Lung (tissue), 12 donors: ENCODE results near the gene MPL. TPM values are rescaled to one million over a fixed set of nuclear protein-coding genes. Genes with fewer than 3 reads are reported as not detected.

ENCODE experiments used
- ATAC-seq: fragments of 200-7000 bp; cut with Tn5 transposase; one replicate; pipeline ENCODE4 v1.9.1; 2020; ENCODE audit warnings: moderate number of reproducible peaks; ENCODE audit not compliant: insufficient read depth, low FRiP score
- DNase-seq, 3 donors: peaks; one replicate each; pipeline ENCODE4 v3.0.0-alpha.2; 2013 to 2017
- H3K27ac ChIP-seq, 2 donors: one replicate each; pipeline ENCODE4 v1.5.1; 2013; ENCODE audit warnings: mild to moderate bottlenecking in 2 of 2, moderate library complexity in 2 of 2, control low read depth in 1 of 2, inconsistent platforms in 1 of 2, low read depth in 1 of 2, low read length in 1 of 2
- H3K27me3 ChIP-seq, 3 donors: one replicate each; pipeline ENCODE4 v1.5.1; 2013; ENCODE audit warnings: low read length in 2 of 3; ENCODE audit not compliant: control insufficient read depth in 3 of 3, insufficient read depth in 3 of 3
- H3K36me3 ChIP-seq, 4 donors: one replicate each; pipeline ENCODE4 v1.5.1; 2013; ENCODE audit warnings: low read length in 4 of 4, mild to moderate bottlenecking in 1 of 4, moderate library complexity in 1 of 4; ENCODE audit not compliant: control insufficient read depth in 4 of 4, insufficient read depth in 4 of 4
- H3K4me1 ChIP-seq, 5 donors: one replicate each; pipeline ENCODE4 v1.5.1; 2013; ENCODE audit warnings: low read length in 5 of 5, mild to moderate bottlenecking in 2 of 5, moderate library complexity in 1 of 5; ENCODE audit not compliant: control insufficient read depth in 5 of 5, insufficient read depth in 5 of 5
- H3K4me3 ChIP-seq: one replicate; pipeline ENCODE4 v1.5.1; 2013; ENCODE audit warnings: mild to moderate bottlenecking, control low read depth, moderate library complexity
- H3K9ac ChIP-seq, 2 donors: one replicate each; pipeline ENCODE4 v1.5.1; 2013; ENCODE audit warnings: low read length in 2 of 2, control low read depth in 1 of 2; ENCODE audit not compliant: insufficient read depth in 1 of 2
- H3K9me3 ChIP-seq, 4 donors: one replicate each; pipeline ENCODE4 v1.5.1; 2013; ENCODE audit warnings: low read length in 3 of 4, mild to moderate bottlenecking in 1 of 4, moderate library complexity in 1 of 4; ENCODE audit not compliant: control insufficient read depth in 4 of 4, insufficient read depth in 3 of 4
- WGBS, 2 donors: extraction: QIAGEN DNeasy Blood & Tissue Kit; methylation state at CpG; one replicate each; pipeline ENCODE4 v1.1.7; 2013; 5-methylcytosine and 5-hydroxymethylcytosine counted together
- polyA plus RNA-seq, 2 donors: library from polyadenylated mRNA; stranded (reverse); fragments of 200-250 nt; gene quantifications; one replicate each; pipeline ENCODE4 v1.2.1, GENCODE V29; 2013
- total RNA-seq, 2 donors: library from RNA; depleted of rRNA in 1 of 2; stranded (reverse); fragments of >200 nt in 1 of 2; gene quantifications; one replicate each; pipeline ENCODE4 v1.2.1, GENCODE V29; 2014 to 2021
- TF ChIP-seq, protein P1 (sequence below): IDR thresholded peaks from 2 replicates; pipeline ENCODE4 v1.5.1; 2012; ENCODE audit warnings: mild to moderate bottlenecking; ENCODE audit errors: control extremely low read depth, extremely low read depth
- donor health status: control.
- donor health status: control.
- donor health status: Bipolar disorder and iron deficiency.
- donor health status: healthy.
- donor health status: DM: yes; HTN: yes; CAD: no.

MPL gene
- total and polyA plus RNA-seq, 4 donors, result 0.12 to 0.67 (median 0.43) TPM

DNA sequence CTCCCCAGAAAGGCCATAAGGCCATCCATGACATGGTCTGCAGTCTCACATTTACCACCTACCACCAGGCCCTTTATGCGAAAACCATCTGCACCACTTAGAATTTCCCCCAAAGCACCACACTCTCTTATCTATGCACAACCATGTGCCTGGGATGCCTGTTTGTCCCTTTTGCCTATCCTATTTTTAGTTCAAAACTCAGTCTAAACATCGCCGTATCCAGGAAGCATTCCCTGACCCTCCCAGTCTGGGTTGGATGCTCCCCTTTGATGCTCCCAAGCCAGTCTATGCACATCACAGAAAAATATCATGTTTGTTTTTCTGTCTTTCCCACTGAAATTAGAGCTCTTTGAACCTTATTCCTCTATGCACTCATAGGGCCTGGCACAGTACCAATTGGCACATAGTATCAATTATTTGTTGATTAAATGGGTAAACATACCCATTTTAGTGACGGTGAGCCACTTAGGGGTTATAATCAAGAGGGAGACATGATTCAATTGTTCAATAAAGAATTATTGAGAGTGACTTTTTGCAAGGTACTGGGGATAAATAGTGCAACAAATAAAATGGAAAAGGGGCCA lies 6.7 kb downstream of the MPL start:
- peak in 2 of 3 donors; percentile 45 to 64 for DNase-seq
- Histone ChIP-seq H3K36me3 (no peaks in the 10 kb centered on the region), H3K4me3 (no peak overlapping the region), H3K4me1 (peaks cover 0 to 12% (median 2%) of the 10 kb centered on the region in 5 donors), H3K9me3 (no peaks in the 10 kb centered on the region), H3K27me3 (peaks cover 0 to 5% (median 0%) of the 10 kb centered on the region in 3 donors), H3K9ac (no peak overlapping the region), H3K27ac (peak overlapping the region in 1 of 2 donors; percentile 82)
- no peak for ATAC-seq
- TF ChIP-seq, protein P1, sequence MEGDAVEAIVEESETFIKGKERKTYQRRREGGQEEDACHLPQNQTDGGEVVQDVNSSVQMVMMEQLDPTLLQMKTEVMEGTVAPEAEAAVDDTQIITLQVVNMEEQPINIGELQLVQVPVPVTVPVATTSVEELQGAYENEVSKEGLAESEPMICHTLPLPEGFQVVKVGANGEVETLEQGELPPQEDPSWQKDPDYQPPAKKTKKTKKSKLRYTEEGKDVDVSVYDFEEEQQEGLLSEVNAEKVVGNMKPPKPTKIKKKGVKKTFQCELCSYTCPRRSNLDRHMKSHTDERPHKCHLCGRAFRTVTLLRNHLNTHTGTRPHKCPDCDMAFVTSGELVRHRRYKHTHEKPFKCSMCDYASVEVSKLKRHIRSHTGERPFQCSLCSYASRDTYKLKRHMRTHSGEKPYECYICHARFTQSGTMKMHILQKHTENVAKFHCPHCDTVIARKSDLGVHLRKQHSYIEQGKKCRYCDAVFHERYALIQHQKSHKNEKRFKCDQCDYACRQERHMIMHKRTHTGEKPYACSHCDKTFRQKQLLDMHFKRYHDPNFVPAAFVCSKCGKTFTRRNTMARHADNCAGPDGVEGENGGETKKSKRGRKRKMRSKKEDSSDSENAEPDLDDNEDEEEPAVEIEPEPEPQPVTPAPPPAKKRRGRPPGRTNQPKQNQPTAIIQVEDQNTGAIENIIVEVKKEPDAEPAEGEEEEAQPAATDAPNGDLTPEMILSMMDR, result no peak
- WGBS, 2 donors, result 59 to 67% methylated on average over 4 of the region's 4 CpGs

DNA sequence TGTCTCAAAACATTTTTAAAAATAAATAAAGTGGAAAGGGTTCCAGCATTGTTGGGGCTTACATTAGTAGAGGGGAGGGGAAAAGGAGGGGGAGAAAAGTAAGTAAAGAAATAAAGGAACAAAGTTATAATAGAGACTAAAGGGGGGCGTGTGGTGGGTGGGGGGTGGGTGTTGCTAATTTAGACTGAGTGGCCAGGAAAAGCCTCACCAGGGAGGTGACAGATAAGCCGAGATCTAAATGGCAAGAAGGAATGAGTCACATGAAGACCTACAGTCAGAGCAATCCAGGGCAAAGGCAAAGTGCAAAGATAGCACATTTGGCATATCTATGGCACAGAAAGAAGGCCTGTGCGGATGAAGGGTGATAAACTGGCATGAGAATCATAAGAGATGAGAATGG lies 7.5 kb downstream of the MPL start:
- H3K27ac ChIP-seq, result peak overlapping the region in 1 of 2 donors; percentile 82
- H3K9ac ChIP-seq, result no peak overlapping the region
- TF ChIP-seq, protein P1, result no peak
- no peak for ATAC-seq
- no peak for DNase-seq
- H3K4me1 ChIP-seq, result peaks cover 0 to 15% (median 3%) of the 10 kb centered on the region in 5 donors
- WGBS, 2 donors, result 60 to 62% methylated on average over 3 of the region's 3 CpGs
- no peaks in the 10 kb centered on the region for H3K36me3 ChIP-seq
- H3K9me3 ChIP-seq, result no peaks in the 10 kb centered on the region
- peaks cover 0 to 5% (median 0%) of the 10 kb centered on the region in 3 donors for H3K27me3 ChIP-seq
- no peak overlapping the region for H3K4me3 ChIP-seq

DNA sequence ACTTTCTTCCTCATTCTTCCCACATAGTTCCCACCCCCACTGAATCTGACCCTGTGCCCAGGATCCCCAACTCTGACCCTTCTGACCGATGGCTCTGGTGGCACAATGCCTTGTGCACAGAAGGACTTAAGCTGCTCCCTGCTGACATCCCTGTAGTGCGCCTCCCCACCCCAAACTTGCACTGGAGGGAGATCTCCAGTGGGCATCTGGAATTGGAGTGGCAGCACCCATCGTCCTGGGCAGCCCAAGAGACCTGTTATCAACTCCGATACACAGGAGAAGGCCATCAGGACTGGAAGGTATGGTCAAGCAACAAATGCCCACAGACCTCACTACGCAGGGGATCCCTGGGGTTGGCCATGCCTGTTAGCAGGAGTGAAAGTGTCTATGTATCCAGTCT lies 9.0 kb downstream of the MPL start:
- H3K4me3 ChIP-seq, result no peak overlapping the region
- H3K9ac ChIP-seq, result no peak overlapping the region
- peaks cover 0 to 15% (median 3%) of the 10 kb centered on the region in 5 donors for H3K4me1 ChIP-seq
- no peak for DNase-seq
- H3K27ac ChIP-seq, result peak overlapping the region in 1 of 2 donors; percentile 82
- peaks cover 0 to 5% (median 0%) of the 10 kb centered on the region in 3 donors for H3K27me3 ChIP-seq
- no peak for ATAC-seq
- no peaks in the 10 kb centered on the region for H3K9me3 ChIP-seq
- WGBS, 2 donors, result 93% methylated on average over 5 of the region's 5 CpGs
- TF ChIP-seq, protein P1, result no peak
- no peaks in the 10 kb centered on the region for H3K36me3 ChIP-seq

DNA sequence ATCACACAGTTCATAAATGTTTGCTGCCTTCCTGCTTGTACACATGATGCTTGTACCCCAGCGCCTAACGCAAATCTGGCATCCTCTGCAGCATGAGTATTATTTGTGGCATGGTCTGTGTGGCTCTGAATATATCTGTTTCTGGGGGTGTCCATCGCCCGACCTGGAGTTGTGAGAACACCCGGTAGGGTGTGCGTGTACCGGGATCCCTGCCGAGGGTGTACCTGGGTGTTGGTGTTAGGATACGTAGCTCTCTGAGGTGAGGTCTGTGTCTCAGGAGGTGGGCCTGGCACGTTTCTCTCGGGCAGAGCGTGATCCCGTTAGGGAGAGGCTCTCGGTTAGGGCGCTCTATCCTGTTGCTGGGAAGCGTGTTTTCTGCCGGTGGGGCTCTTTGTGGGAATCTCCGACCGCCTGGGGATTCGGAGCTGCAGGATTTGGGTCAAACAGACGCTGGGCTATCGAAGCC lies 10.8 kb downstream of the MPL start:
- H3K27ac ChIP-seq, result peak overlapping the region; percentile 69 to 93
- peak; percentile 10 for ATAC-seq
- peaks cover 0 to 15% (median 4%) of the 10 kb centered on the region in 5 donors for H3K4me1 ChIP-seq
- H3K27me3 ChIP-seq, result peaks cover 0 to 5% (median 0%) of the 10 kb centered on the region in 3 donors
- H3K36me3 ChIP-seq, result no peaks in the 10 kb centered on the region
- H3K4me3 ChIP-seq, result peak overlapping the region; percentile 15
- WGBS, 2 donors, result 43 to 61% methylated on average over 22 of the region's 22 CpGs
- DNase-seq, result peak in 2 of 3 donors; percentile 48 to 50
- TF ChIP-seq, protein P1, result no peak
- no peaks in the 10 kb centered on the region for H3K9me3 ChIP-seq
- H3K9ac ChIP-seq, result peak overlapping the region in 1 of 2 donors; percentile 14
